Epithelial cell of esophagus (primary cell): ENCODE data around the gene CCN6.
"Not testable (repeated sequence)": the region's sequence is repeated elsewhere in the genome, so short reads cannot be mapped to it uniquely, and the experiment has no call there.

Experiments used
- DNase-seq: peaks from one replicate; pipeline ENCODE4 v3.0.0; 2010; ENCODE audit warnings: low read depth
- H3K4me3 ChIP-seq: 2 replicates; pipeline ENCODE4 v1.5.1; 2011; ENCODE audit warnings: mild to moderate bottlenecking, low read length, control low read depth
- TF ChIP-seq, protein P1 (sequence below): IDR thresholded peaks from 2 replicates; pipeline ENCODE4 v1.5.1; 2011; ENCODE audit warnings: low read depth, mild to moderate bottlenecking, low read length, control low read depth, inconsistent platforms; ENCODE audit not compliant: insufficient read depth; ENCODE audit errors: missing control alignments

The CCN6 gene

DNA sequence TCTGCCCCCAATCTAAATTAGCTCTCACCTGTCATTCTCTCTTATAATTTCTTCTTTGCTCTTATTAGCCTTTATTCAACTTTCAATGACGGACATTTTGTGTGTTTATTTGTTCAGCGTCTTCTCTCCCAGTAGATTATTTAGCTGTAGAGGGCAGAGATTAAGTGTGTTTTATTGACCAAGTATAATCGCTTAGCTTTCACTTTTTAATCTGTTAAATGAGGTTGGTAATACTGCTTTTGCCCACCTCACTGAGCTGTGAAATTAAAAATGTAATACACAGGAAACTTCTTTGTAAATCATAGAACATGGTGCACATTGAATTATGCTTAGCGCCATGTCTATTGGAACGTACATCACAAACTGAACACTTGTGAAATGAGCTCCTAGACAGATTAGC is 3.5 kb upstream of the CCN6 start:
- no peak for DNase-seq
- TF ChIP-seq, protein P1, sequence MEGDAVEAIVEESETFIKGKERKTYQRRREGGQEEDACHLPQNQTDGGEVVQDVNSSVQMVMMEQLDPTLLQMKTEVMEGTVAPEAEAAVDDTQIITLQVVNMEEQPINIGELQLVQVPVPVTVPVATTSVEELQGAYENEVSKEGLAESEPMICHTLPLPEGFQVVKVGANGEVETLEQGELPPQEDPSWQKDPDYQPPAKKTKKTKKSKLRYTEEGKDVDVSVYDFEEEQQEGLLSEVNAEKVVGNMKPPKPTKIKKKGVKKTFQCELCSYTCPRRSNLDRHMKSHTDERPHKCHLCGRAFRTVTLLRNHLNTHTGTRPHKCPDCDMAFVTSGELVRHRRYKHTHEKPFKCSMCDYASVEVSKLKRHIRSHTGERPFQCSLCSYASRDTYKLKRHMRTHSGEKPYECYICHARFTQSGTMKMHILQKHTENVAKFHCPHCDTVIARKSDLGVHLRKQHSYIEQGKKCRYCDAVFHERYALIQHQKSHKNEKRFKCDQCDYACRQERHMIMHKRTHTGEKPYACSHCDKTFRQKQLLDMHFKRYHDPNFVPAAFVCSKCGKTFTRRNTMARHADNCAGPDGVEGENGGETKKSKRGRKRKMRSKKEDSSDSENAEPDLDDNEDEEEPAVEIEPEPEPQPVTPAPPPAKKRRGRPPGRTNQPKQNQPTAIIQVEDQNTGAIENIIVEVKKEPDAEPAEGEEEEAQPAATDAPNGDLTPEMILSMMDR = no peak

DNA sequence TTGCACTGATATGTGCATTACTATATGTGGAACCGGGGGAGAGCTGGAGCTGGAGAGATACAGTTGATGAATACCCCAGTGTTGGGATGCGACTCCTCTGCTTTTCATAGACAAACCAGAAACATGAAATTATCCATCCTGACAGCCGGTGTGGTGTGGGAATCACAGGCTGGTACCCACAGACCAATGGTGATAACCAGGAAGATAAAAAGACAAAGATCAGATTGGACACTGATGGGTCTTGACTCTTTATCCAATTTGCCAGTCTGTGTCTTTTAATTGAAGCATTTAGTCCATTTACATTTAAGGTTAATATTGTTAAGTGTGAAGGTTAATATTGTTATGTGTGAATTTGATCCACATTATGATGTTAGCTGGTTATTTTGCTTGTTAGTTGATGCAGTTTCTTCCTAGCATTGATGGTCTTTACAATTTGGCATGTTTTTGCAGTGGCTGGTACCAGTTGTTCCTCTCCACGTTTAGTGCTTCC is 2.6 kb upstream of the CCN6 start:
- DNase-seq, H3K4me3 ChIP-seq: not testable (repeated sequence)

More for the DNA sequence above, 3.5 kb upstream of the CCN6 start:
- no peak overlapping the region for H3K4me3 ChIP-seq

DNA sequence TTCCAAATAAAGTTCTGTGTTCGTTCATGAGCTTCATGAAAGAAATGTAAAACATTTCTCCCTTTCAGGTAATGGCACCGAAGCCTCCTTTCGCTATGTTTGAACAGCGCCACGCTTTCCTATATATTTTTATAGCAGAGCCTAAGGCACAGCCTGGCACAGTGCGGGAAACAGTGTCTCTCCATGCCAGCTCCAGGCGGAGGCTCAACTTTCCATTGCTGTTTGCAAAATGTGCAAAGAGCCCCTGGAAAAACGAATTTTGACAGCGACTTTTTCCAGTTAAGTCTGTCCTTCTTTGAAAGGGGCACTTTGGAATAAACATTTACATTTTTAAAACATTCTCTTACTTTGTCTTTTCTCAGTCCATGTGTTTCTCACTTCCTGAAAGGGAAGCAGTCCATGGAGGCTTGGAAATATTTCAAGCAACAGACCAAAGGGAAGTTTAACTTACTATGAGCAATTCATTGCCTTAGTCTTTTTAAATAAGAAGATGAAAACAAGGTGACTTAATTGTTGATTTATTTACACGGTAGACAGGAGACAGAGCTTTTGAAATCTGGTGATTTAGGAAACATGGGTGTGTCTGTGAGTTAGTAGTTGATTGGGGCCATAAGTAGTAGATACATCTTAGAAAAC is 769 bp downstream of the CCN6 start:
- H3K4me3 ChIP-seq = no peak overlapping the region
- DNase-seq = peak; percentile 35

DNA sequence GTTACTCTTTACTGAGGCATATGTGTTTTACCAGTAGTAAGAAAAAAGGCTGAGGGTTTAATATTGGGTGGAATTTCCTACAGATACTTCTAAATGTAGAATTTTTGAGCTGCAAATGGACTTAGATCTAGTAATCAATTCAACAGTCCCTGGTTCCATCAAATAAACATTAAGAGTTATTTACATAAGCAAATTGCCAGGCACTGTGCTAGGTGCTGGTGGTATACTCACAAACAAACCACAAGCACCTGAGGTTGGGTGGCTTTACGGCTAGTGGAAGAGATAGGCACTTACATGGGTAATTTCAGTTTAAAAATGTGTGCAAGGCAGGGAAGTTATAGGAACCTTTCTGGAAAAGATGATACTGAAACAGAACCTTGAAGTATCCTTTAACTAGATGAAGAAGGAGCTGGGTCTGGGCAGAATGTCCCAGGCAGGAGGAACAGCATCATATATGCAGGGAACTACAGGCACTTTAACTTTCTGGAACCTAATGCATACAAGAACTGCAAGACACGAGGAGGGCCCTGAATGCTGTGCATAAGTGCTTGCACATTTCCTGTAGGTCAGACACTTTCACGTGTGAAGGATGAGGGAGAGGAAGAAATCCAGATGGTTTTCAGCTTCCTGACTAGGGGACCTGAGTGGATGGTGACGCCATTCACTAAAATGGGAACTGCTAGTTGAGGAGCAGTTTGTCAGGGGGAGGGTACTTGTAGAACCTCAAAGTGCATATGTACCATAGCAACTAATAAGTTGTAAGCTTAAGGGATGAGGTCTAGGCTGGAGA is 4.5 kb downstream of the CCN6 start:
- TF ChIP-seq, protein P1 = no peak
- no peak for DNase-seq
- no peak overlapping the region for H3K4me3 ChIP-seq

More for the DNA sequence above, 769 bp downstream of the CCN6 start:
- TF ChIP-seq, protein P1 = no peak

DNA sequence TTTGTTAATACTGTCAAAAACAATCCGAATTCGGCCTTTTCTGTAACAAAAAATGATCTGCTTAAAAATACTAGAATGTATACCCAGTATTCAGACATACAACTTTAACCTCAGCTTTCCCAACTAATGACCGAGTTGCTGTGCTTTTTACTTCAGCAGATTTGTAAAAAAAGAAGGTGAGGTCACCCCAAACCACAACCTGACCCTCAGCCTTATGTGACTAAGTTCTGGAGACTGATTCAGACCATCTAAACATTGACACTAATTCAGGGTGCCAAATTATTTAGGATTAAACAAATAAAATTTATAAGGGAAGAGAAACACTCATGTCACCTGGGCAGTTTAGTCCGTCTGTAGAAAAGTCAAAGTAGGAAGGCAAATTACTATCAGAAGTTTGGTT is 7.7 kb downstream of the CCN6 start:
- H3K4me3 ChIP-seq = no peak overlapping the region
- DNase-seq = peak; percentile 15
- TF ChIP-seq, protein P1 = no peak

DNA sequence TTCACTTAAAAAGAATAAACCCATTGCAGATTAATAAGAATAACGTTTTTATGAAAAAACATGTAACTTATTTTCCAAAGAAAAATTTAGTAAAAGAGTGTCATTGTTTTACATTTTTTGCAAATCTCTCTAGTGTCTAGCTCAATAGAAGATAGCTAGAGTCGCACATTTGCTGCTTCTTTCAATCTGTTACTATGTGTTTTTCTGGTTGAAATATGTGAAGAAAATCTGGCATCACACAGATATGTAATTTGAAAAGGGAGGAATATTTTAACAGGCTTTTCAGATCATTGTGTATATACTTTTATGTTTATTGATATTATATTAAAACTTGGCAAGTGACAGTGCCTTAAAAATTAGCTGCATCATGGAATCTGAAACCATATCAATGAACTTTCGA is 9.1 kb downstream of the CCN6 start:
- no peak overlapping the region for H3K4me3 ChIP-seq
- DNase-seq = no peak
- TF ChIP-seq, protein P1 = no peak

DNA sequence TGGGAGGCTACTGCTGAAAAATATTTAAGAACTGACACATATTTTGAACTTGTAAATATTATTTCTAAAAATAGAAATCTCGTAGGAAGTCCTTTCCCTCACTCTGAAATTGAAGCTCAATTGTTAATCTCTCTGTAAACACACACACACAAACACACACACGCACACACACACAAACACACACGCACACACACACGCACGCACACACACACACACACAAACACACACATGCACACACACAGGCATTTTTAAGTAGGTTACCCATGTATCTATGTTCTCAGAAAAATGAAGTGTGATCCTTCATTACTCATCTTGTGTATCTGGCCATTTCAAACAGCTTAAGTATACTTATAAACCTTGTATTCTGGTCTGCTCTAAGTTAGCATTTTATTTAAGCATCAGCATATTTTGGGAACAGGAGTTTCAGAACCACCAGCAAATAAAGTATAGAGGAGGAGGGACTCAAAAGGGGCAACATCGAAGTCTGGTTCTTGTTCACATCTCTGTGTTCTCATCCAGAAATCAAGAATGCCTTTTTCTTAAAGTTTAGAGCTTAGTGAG is 11.6 kb downstream of the CCN6 start:
- no peak for DNase-seq
- H3K4me3 ChIP-seq = no peak overlapping the region
- TF ChIP-seq, protein P1 = no peak
